Activated CD4-positive, CD25-positive, alpha-beta regulatory T cell treated with anti-CD3 and anti-CD28 coated beads, Interleukin-2, amount 50 U/mL, for 16 hours (primary cell): ENCODE measurements around the gene UBE2C.

ENCODE experiments used
- DNase-seq: peaks from one replicate; pipeline ENCODE4 v3.0.0-alpha.2; 2020; ENCODE audit warnings: low read depth, low spot score

The UBE2C gene

DNA sequence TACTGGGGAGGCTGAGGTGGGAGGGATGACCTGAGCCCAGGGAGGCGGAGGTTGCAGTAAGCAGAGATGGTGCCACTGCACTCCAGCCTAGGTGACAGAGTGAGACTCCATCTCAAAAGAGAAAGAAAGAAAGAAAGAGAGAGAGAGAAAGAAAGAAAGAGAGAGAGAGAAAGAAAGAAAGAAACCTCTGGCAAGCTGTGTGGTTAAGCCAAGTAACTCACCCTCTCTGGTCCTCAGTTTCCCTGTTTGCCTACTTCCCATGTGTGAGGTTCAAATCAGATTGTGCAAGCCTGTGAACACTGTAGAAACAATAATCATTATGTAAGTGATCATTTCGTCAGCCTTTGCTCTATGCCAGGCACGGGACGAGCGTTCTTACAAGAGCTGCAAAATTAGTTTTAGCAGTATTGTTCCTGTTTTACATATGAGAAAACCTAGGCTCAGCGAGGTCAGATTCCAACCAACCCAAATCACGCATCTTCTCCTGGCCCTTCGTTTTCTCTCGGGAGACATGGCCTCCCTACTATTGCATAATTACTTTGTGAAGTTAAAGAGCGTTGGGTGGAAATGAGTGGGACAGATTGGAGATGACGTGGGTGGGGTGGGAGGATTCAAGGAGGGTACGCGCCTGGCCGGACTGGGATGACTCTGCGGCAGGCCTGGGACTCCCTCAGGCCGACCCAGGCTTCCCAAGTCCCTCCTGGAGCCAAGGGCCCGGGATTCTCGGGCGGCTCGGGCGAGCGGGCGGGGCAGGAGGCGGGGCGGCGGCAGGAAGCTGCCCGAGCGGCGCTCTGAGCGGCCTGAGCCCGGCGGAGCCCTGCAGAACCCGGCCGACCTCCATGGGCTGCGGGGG is 20.8 kb downstream of the UBE2C start, which contains the start of gene SNX21:
Gene SNX21, plus strand, starts transcription at position 770 of the 853 bp plus-strand sequence. CDS start 121 bp downstream, outside the sequence.
- DNase-seq = no peak

DNA sequence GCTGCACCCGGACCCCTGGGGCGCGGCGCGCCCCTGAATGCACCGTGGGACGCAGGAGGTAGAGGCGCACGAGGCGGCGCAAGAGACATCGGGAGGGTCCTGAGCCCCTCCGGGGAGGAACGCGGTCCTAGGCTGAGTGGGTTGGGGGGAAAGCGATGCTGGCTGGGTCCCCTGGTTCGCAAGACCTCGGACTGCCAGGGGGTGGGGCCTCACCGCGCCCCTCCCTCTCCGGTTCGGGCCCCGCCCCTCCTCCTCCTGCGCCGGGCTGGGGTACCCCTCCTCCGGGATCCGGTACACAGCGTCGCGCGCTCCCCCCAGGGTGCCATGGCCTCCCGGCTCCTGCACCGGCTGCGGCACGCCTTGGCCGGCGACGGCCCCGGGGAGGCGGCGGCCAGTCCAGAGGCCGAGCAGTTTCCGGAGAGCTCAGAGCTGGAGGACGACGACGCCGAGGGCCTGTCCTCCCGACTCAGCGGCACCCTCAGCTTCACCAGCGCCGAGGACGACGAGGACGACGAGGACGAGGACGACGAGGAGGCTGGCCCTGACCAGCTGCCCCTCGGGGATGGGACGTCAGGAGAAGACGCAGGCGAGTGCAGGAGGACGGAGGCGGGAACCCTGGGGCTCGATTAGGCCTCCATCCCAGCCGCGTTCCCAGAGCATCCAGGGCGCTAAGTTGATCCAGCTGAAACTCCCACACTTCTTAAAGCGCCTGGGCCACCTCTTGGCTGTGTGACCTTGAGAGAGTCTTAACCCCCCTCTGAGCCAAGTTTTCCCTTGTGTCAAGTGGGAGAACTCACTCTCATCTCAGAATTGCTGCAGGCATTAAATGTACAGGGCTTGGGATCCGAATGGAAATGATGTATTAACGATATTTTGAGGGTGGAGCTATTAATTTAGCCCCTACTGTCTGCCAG is 21.7 kb downstream of the UBE2C start:
- no peak for DNase-seq

DNA sequence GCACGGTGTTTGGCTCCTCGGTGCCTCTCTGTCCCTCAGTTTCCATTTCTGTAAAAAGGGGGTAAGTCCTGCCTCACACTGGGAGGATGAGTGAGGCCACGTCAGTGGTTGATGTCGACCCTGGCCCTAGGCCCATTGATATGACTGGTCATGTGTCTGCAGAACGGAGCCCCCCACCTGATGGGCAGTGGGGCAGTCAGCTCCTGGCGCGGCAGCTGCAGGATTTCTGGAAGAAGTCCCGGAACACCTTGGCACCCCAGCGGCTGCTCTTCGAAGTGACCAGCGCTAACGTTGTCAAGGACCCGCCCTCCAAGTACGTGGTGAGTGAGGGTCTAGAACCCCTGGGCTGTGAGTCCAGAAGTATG is 22.3 kb downstream of the UBE2C start:
- DNase-seq = no peak

DNA sequence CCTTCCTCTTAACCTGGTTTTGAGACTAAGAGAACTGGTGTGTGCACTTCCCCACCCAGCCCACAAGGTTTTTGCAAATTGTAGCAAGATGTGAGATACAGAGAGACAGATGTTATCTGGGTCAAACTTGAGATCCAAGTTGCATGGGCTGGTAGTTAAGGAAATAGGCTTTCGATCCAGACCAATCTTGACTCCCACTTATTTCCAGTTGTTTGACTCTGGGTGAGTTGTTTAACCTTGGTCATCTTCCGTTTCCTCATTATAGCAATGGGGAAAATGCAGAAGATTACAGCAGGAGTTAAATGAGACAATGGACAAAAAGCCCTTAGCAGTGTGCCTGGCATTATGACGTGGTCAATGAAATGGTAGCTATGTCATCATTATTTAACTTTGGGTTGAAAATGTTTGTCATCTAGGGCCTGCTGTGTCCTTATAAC is 22.9 kb downstream of the UBE2C start:
- no peak for DNase-seq

DNA sequence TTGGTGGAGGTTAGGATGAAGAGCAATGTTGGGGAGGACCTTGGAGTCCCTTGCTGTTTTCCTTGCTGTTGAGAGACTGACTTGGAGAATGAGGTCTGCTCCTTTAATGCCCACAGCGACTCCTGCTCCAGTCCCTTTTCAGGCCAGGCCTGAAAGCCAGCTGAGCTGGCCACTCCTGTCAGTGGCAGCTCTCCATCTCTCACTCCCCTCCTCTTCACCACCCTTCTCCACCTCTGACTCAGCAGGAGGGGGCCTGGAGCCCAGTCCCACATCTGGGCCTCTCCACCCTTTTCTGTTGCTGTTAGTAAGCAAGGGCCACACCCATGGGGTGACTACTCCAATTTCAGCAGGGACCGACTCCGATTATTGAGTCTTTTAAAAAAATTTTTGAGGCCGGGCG is 23.4 kb downstream of the UBE2C start:
- no peak for DNase-seq

DNA sequence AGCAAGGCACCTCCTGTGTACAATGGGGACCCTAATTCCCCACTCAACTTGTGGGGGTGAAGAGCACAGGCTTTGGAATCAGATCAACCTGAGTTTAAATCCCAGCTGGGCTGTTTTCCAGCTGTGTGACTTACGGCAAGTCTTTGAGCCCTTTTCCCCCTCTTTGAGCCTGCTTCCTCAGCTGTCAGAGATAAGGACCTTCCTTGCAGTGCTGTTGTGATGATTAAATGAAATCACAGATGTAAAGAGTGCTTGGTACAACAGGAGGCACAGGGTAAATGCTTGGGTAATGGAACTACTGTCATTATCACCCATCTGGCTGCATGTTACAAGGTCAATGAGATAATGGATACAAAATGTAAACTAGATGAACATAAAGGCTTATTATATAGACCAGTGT is 24.4 kb downstream of the UBE2C start:
- DNase-seq = no peak

DNA sequence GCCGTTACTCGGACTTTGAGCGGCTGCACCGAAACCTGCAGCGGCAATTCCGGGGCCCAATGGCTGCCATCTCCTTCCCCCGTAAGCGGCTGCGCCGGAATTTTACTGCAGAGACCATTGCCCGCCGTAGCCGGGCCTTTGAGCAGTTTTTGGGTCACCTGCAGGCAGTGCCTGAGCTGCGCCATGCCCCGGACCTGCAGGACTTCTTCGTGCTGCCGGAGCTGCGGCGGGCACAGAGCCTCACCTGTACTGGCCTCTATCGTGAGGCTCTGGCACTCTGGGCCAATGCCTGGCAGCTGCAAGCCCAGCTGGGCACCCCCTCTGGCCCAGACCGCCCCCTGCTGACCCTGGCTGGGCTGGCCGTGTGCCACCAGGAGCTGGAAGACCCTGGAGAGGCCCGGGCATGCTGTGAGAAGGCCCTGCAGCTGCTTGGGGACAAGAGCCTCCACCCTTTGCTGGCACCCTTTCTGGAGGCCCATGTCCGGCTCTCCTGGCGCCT is 28.3 kb downstream of the UBE2C start:
- DNase-seq = no peak

DNA sequence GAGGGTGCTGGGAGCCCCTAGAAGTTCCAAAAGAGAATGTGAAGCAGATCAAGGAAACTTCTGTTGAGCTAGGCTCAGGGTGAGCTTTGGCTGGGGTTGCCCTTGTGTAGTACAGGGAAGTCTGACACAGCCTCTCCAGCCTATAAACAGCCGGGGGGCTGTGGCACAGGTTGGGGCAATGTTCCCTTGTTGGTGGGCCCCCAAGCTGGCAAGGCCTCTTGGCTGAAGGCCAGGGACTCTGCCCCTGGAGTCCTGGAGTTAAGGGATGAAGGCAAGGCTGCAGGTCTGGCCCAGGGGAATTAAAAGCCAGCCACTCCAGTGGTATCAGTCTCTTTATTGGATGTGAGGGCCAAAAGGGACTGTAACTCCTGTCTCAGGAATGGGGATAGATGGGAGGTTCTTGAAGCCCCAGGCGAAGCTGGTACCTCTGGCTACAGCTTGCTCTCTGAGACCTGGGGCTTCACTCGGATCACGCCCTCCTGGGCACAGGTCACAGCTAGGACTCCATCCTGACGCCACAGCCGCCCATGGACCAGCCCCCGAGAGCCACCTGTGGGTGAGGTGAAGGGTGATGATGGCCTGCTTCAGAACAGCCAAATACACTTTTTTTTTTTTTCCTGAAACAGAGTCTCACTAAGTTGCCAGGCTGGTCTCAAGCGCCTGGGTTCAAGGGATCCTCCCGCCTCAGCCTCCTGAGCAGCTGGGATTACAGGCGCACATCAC is 29.1 kb downstream of the UBE2C start:
- DNase-seq = no peak

DNA sequence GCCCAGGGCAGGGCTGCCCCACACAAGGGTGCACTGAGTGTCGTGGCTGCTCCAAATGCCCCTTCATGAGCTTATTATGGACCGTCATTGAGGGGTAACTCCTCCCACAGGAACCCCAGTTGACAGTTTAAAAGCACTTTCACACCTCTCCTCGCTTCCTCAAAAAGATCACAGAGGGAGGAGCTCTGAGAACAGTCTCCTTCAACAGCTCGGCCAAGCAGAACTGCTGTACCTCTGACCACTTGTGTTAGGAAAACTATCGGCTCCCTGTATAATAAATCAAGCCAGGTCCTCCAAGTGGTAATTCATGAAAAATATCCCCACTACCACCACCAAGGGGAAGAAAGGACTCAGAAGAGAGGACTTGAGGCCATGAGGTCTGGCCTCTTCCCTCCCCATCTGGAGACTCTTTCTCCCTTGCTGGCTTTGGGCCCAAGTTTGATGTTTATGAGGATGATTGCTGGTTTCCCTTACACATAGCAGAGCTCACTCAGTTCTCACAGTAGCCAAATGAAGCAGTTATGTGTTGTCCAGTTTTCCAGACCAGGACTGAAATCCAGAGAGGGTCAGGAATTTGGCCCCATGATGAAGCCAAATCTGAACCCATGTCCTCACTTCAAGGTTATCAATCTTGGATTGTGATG is 29.8 kb downstream of the UBE2C start:
- DNase-seq = no peak

DNA sequence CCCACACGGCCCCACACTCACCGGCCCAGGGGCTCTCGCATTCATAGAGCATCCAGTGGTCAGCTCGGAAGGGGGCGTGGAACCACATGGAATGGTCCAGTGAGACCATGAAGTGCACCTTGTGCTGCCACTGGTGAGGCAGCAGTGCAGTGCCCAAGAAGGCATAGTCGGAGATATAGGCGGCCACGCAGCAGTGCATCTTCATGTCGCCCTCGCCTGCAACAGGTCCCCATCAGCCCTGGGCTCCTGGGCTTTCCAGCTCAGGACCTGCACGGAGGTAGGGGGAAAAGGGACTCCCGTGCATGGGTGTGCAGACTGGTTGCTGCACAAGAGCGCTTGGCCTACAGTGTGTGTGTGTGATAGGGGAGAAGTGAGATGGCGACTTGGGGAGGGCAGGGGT is 31.1 kb downstream of the UBE2C start:
- DNase-seq = no peak

DNA sequence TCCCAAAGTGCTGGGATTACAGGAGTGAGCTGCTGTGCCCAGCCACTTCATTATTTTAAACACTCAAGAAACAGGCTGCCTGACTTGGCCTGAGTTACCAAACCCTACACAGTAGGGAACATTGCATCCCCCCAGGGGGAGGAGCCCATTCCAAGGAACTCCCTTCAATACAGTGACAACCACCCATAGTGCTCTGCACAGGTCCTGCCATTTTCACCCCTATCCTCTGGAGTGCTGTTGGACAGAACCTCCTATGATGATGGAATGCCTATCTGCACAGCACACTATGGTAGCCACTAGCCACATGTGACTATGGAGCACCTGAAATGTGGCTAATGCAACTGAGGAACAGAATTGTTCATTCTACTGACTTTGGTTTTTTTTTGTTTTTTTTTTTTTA is 33.0 kb downstream of the UBE2C start:
- DNase-seq = no peak

DNA sequence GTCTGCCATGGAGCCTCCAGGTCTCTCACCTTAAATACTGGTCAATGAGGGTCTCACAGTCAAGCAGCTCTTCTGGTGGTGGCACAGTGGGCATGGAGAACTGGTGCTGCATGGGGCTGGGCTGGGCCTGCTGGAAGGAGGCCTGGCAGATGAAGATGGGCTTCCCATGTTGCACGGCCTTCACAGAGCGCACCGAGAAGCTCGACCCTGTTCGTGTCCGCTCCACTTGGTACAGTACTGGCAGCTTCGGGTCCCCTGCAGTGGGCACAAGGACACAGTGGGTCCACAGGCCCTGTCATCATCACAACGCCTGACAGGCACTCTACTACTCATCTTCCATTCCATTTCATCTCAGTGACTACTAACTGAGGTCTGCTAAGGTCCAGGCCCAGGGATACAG is 36.0 kb downstream of the UBE2C start:
- DNase-seq = no peak

DNA sequence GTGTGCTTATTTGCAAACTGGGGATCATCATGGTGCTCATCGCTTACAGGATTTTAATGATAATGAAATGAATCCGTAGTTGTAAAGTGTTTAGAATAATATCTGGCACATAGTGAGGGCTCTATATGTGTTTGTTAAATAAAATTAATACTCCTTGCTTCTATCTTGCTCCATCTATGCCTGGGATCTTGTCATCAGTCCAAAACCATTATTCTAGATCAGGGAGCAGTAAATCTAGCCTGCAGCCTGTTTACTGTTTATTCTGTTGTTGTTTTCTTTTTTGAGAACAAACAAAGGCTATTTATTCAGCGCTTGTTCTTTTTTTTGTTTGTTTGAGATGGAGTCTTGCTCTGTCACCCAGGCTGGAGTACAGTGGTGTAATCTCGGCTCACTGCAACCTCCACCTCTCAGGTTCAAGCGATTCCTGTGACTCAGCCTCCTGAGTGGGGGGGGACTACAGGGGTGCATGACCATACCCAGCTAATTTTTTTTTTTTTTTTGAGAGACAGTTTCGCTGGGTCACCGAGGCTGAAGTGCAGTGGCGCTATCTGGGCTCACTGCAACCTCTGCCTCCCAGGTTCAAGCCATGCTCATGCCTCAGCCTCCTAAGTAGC is 36.6 kb downstream of the UBE2C start:
- no peak for DNase-seq

DNA sequence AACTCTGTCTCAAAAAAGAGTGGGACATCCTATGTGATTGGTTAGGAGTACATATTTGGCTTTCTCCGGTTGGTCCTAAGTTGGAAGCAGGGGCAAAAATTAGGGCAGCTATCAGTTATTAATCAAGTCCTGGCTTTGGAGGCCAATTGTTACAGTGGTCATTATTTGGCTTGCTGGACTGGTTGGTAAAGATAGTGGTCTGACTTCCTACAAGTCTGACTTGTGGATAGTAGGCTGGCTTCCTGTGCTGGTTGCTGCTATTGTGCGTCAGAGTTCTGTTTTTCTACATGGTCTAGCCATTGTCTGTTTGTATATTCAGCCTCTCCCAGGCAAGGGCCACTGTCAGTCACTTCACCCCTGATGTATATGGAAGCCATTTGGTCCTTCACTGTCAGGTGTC is 37.8 kb downstream of the UBE2C start:
- DNase-seq = no peak

DNA sequence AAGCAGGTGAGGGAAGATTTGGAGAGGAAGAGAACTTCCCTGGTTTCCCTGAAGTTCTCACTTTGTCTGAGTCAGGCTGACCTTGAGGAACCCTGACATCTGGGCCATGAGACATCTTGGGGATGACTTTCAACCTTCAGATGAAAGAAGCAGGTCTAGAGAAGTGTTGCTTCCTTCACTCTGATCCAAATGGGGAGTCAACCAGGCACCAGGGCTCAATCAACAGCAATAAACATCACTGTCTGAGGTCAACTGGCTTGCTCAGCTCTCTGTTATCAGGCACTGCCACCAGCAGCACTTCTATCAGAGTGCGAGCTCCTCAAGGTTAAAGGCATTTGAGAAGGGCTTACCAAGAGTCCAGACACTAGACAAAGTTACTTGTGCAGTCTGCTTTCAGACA is 38.5 kb downstream of the UBE2C start:
- no peak for DNase-seq

DNA sequence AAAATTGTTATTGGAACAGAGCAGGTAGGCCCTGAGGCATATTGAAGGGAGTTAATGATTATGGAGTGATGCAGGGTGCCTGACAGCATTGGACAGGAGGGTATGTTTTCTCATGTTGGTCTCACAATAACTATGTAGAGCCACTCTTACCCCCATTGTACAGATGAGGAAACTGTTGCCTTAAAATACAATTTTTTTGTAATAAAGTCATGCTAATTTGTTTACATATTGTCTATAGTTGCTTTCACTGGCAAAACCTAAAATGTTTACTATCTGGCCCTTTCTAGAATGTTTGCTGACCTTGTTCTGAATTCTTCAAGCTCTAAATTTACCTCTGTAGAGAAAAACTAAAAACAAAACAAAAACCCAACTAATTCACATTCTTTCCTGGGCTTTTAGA is 39.1 kb downstream of the UBE2C start:
- DNase-seq = no peak

DNA sequence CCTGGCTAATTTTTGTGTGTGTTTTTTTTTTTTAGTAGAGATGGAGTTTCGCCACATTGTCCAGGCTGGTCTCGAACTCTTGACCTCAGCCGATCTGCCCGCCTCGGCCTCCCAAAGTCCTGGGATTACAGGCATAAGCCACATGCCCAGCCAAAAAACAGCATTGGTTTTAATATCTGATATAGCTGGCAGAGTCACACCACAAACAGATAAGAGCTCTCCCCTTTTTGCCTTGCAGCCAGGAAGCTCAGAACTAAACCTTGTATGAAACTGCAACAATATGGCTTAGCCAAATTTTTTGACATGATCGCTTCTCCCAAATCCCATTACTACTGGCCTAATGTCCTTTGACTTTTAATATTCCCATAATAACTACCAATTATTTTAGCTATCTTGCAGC is 39.9 kb downstream of the UBE2C start:
- no peak for DNase-seq

DNA sequence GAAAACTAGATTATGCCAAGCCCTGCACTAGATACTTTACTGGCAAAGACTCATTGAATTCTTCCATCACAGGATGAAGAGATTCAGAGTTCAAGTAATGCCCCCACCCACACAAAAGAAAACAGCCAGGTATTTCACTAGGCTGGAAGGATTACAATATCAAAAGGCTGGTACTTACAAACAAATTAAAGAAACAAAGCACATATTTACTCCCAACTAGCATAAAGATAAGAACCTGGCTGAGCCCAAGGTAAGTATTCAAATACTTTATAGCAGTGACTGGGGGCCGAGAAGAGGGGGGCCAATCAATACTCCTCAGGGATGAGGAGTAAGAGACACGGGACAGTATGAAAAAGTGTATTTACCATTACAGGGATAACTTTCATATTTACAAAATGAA is 41.0 kb downstream of the UBE2C start:
- DNase-seq = no peak

DNA sequence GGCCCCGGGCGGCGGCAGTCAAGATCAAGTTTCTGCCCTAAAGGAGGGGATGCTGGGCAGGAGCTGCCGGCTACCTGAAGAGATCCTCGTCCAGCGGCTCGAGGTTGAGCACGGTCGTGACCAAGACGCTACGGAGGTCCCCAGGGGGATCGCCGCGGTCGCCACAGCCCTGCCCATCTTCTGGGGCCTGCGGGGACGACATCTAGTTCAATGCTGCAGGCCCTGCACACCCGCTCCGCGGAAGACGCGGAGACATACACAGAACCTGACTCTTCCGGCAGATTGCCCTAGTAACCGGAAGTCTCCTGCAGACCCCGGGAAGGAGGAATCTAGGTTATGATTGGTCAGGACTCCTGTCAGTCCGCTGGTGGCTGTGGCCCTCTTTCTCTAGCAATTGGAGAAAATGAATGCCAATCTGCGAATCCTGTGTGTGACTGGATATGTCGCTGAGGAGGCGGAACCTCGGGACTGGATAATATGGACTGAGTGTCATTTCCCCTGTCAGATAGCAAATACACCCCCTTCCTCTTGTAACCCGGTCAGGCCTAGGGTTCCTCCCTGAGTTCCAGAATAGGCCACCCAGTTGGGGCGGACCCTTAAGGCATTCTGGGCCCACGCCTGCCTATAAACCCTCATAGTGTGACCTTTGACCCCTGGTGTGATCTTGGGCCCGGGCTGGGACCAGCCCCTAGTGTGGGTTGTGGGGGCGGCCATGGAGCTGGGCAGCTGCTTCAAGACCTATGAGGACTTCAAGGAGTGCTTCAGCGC is 44.9 kb downstream of the UBE2C start, which contains the start of the genes ACOT8 and ZSWIM3:
Gene ACOT8, minus strand, starts transcription at position 279 of the 768 bp plus-strand sequence. Its CDS starts 77 bp downstream, at position 202.
Gene ZSWIM3, plus strand, starts transcription at position 501 of the 768 bp plus-strand sequence. Its CDS starts 212 bp downstream, at position 713.
- DNase-seq = peak; percentile 91

DNA sequence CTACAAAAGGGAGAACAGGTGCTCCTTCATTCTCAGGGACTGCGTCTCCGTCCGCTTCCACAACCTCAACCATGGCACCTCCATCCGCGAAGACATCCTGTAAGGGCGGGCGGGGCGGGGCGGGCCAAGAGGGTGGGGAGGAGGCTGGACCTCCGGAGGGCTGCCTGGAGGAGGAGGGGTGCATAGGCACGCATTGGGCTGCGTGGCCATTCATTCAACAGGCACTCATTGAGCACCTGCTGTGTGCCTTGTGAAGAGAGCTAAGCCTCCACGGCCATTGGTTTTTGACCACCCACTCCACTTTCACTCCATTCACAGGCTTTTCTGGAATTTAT is 45.4 kb downstream of the UBE2C start:
- no peak for DNase-seq
